Dermis blood vessel endothelial cell (primary cell): ENCODE measurements around the gene XYLT1. TPM values are rescaled to one million over a fixed set of nuclear protein-coding genes. Genes with fewer than 3 reads are reported as not detected.
"Not testable (repeated sequence)": the region's sequence is repeated elsewhere in the genome, so short reads cannot be mapped to it uniquely, and the experiment has no call there.

Experiments
- DNase-seq: peaks from one replicate; pipeline ENCODE4 v3.0.0; 2010
- total RNA-seq: library from RNA; depleted of rRNA; stranded (reverse); fragments of >200 nt; gene quantifications from 2 replicates; pipeline ENCODE4 v1.2.3, GENCODE V29; 2014

XYLT1 gene
- total RNA-seq, 1 donor from 2014 or later = 2.0 TPM

- no peak for DNase-seq
Observed at GRCh38 chr16:17306745-17307144, 164.0 kb downstream of the XYLT1 start.

- DNase-seq = not testable (repeated sequence)
Observed at GRCh38 chr16:17306211-17306610, 164.5 kb downstream of the XYLT1 start.

DNA sequence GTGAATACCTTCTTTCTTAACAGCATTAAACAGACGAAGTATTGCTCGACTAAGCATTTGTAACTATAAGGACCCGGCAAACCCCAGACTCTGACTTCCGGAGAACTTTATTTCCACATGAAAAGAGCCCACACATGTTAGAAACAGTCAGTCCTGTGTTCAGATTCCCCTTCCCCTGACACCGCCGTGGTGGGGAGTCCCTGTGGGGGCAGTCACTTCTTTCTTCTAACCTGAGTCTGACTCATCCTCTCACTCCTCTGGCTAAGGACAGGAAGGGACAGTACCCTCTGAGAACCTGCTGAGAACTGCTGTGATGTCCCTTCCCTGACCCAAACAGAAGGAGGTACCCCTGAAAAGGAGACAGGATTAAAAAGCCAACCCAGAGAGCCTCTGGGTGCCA lies 165.1 kb downstream of the XYLT1 start:
- DNase-seq = no peak

- DNase-seq = no peak
Observed at GRCh38 chr16:17304491-17305119, 166.2 kb downstream of the XYLT1 start.

DNA sequence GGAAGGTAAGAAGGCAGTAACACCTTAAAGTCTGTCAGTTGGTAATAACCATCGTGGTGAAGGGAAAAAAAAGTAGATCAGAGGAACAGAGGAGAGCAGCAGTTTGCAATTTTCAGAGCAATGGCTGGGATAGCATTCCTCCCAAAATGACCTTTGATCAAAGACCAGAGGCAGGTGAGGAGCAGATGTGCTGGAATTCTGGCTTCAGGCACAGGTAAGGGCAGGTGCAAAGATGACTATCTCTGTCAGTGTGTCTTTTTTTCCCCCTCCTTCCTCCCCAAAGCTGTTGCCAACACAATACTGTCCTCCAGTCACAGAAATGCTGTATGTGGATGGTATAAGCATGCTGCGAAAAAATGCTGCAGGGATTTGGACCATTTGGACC lies 166.7 kb downstream of the XYLT1 start:
- no peak for DNase-seq

DNA sequence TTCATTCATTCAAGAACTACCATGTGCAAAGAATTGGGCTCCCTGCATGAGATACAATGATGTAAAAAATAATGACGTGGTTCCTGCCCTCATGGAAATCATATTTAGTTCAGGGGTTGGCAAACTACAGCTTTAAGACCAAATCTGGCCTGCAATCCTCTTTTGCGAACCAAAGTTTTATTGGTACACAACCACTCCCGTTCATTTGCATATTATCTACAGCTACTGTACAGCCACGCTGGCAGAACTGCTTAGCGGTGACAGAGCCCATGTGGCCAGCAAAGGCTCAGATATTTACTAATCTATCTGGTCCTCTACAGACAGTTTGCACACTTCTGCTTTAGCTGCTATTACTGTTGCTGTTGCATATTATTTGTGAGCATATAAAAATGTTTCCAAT lies 167.7 kb downstream of the XYLT1 start:
- no peak for DNase-seq

GRCh38 chr16:17302620-17303019 lies 168.1 kb downstream of the XYLT1 start:
- no peak for DNase-seq

DNA sequence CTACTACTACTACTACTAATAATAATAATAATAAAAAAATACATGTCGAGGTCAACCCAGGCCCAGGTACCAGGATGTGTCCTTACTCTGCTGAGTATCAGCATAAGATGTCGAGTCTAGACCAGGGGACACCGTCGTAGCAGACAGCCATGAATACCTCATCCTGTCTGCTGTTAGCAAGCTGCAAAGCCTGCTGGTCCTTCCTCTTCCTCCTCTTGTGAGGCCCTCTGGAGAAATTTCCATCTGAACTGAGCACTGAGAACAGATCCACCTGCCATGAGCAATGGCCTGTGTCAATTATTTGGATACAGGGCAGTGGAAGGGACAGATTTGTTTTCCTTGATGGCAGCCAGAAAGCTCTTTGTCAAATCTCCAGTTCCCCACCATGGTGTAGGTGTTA lies 168.5 kb downstream of the XYLT1 start:
- DNase-seq = no peak

- no peak for DNase-seq
Observed at GRCh38 chr16:17301593-17302135, 169.1 kb downstream of the XYLT1 start.

GRCh38 chr16:17301184-17301583 lies 169.6 kb downstream of the XYLT1 start:
- no peak for DNase-seq

- no peak for DNase-seq
Observed at GRCh38 chr16:17299790-17300189, 171.0 kb downstream of the XYLT1 start.

GRCh38 chr16:17298238-17298637 lies 172.5 kb downstream of the XYLT1 start:
- DNase-seq = no peak

GRCh38 chr16:17296431-17296830 lies 174.3 kb downstream of the XYLT1 start:
- DNase-seq = no peak

- DNase-seq = no peak
Observed at GRCh38 chr16:17295948-17296347, 174.8 kb downstream of the XYLT1 start.

- DNase-seq = no peak
Observed at GRCh38 chr16:17294856-17295255, 175.9 kb downstream of the XYLT1 start.

GRCh38 chr16:17293813-17294558 lies 176.8 kb downstream of the XYLT1 start:
- DNase-seq = no peak

GRCh38 chr16:17291289-17291688 lies 179.5 kb downstream of the XYLT1 start:
- DNase-seq = no peak

DNA sequence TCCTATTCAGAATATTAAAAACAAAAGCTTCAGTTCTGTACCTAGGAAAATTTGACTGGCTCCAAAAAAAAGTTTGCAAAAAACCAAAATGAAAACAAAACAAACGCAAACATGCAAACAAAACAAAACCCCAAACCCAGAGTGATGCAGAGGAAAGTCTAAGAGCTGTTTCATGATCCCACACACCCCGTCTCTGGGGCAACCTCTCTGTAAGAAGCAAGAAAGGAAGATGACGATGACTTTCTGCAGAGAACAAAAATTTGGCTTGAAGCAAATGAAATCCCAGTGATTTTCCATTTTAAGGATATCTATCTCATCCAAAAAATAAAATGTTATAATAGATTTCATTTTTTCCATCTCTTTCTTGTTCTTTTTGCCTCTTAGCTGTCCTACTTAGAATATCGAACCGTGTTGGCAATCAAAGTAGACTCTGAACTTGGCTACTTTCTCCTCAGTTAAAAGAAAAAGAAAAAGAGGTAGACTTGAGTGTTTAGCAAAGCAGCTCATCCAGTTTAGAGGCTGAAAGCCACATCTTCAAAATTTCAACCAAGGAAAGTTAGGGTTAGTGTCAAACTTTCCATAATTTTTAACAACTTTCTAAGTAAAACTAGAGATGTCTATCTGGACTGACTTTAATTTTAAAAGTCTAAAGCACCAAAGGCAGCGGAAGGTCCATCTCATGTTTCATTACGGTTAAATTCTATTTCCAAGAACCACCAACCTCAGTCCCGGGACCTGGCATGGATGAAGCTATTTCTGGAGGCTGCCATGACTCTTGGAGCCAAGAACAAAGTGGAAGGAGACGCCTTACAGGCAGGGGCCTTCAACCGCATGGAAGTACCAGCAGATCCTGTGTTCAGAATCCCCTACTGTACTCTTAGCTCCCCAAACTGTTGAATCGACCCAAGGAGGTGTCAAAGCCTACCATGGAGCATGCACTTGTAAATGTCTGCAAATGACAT lies 180.8 kb downstream of the XYLT1 start:
- no peak for DNase-seq

- DNase-seq = no peak
Observed at GRCh38 chr16:17289050-17289449, 181.7 kb downstream of the XYLT1 start.

GRCh38 chr16:17287166-17287800 lies 183.5 kb downstream of the XYLT1 start:
- no peak for DNase-seq

DNA sequence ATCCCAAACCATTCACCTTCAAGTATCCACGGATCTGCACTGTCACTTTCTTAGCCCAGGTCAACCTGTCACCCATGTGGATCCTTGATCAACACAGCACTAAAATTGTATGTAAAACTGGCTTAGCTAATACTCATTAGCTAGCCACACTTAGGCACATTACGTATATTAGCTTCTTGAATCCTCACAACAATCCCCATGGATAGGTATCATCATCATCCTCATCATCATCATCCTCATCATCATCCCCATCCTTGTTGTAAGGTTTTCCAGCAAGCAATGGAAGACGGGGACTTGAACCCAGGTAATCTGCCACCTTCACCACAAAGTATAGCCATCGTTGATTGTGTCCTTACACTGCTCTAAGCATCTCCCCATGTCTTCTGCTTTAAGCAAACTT lies 184.3 kb downstream of the XYLT1 start:
- no peak for DNase-seq

GRCh38 chr16:17283016-17283415 lies 187.7 kb downstream of the XYLT1 start:
- DNase-seq = no peak

GRCh38 chr16:17282247-17282646 lies 188.5 kb downstream of the XYLT1 start:
- DNase-seq = no peak
